ENCODE data around the gene PALD1. TPM values are rescaled to one million over a fixed set of nuclear protein-coding genes. Genes with fewer than 3 reads are reported as not detected.
A peak's percentile ranks its signal among the peaks of the same experiment; 100 is the strongest.

Gene PALD1
- total and polyA plus RNA-seq, 8 donors = 2.2 to 15.1 (median 3.9) TPM

- H3K27ac ChIP-seq = no peak overlapping the region
- H3K9me3 ChIP-seq = no peaks in the 10 kb centered on the region
- H3K4me3 ChIP-seq = no peak overlapping the region
- no peaks in the 10 kb centered on the region for H3K4me1 ChIP-seq
- no peak for TF ChIP-seq CTCF (IDR thresholded peaks at IDR 0.05)
- DNase-seq (no peak), ATAC-seq (no peak), FAIRE-seq (no peak)
- no peaks in the 10 kb centered on the region for H3K27me3 ChIP-seq
- no peaks in the 10 kb centered on the region for H3K36me3 ChIP-seq
- WGBS, 2 donors = 86 to 90% methylated on average over 24 of the region's 24 CpGs
- intact Hi-C loops (cut with DNase I) = no loop called here
Observed at GRCh38 chr10:70600512-70601395, 122.2 kb downstream of the PALD1 start.

GRCh38 chr10:70601746-70602145 lies 123.2 kb downstream of the PALD1 start:
- no peaks in the 10 kb centered on the region for H3K9me3 ChIP-seq
- H3K36me3 ChIP-seq = no peaks in the 10 kb centered on the region
- intact Hi-C loops (cut with DNase I) = no loop called here
- FAIRE-seq (no peak), DNase-seq (no peak), ATAC-seq (no peak)
- H3K27me3 ChIP-seq = no peaks in the 10 kb centered on the region
- H3K4me3 ChIP-seq = no peak overlapping the region
- H3K27ac ChIP-seq = no peak overlapping the region
- no peaks in the 10 kb centered on the region for H3K4me1 ChIP-seq
- TF ChIP-seq CTCF (IDR thresholded peaks at IDR 0.05) = no peak
- WGBS, 2 donors = 89 to 93% methylated on average over 5 of the region's 5 CpGs

GRCh38 chr10:70602665-70603448 lies 124.3 kb downstream of the PALD1 start, which contains the start of gene PRF1:
Gene PRF1, minus strand, starts transcription at chr10:70602741. Its CDS starts 1,839 bp downstream, at chr10:70600902.
- DNase-seq = no peak
- intact Hi-C loops (cut with DNase I) = no loop called here
- no peaks in the 10 kb centered on the region for H3K9me3 ChIP-seq
- peak in 2 of 4 donors; percentile 45 to 49 for ATAC-seq
- no peaks in the 10 kb centered on the region for H3K36me3 ChIP-seq
- H3K27me3 ChIP-seq = no peaks in the 10 kb centered on the region
- no peaks in the 10 kb centered on the region for H3K4me1 ChIP-seq
- TF ChIP-seq CTCF (IDR thresholded peaks at IDR 0.05) = no peak
- no peak for FAIRE-seq
- no peak within 1 kb of the TSS for H3K4me3 ChIP-seq
- no peak within 1 kb of the TSS for H3K27ac ChIP-seq
- WGBS, 2 donors = 81 to 89% methylated on average over 21 of the region's 21 CpGs

- Histone ChIP-seq H3K27me3 (no peaks in the 10 kb centered on the region), H3K4me1 (no peaks in the 10 kb centered on the region), H3K36me3 (no peaks in the 10 kb centered on the region), H3K4me3 (no peak overlapping the region), H3K9me3 (no peaks in the 10 kb centered on the region), H3K27ac (no peak overlapping the region)
- FAIRE-seq = no peak
- no peak for ATAC-seq
- intact Hi-C loops (cut with DNase I) = no loop called here
- DNase-seq = no peak
- 66 to 69% methylated on average over 6 to 7 of the region's 7 CpGs for WGBS, 2 donors
- TF ChIP-seq CTCF (IDR thresholded peaks at IDR 0.05) = no peak
Observed at GRCh38 chr10:70603449-70603801, 124.9 kb downstream of the PALD1 start.
